ENCODE data around the gene GDPD3.

GDPD3 gene

DNA sequence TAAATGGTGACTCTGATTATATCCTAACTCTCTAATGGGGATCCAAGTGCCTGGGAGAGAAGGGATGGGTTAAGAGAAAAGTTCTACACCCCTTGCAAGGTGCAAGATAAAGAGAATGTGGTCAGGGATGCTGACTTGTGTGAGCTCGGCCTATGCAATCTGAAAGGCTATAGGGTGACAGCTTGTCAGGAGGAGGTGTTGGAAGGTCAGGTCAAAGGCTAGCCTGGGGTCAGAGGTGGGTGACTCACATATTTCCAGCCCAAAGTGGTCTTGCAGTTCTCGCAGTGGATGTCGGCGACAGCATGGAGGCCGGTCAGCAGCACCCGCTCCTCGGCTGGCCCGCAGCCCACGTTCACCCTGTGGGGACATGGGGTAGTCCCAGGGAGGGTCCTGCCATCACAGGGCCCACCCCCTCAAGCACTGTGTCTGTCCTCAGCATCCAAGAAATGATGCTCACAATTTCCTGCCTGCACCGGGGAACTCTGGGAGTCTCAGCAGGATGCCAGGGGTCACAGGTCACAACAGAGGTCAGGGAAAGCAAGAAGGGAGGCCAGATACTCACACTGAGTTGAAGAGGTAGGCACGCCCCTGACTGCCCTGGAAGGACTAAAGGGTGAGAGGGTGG, 18.7 kb downstream of the GDPD3 start:
- DNase-seq: no peak

DNA sequence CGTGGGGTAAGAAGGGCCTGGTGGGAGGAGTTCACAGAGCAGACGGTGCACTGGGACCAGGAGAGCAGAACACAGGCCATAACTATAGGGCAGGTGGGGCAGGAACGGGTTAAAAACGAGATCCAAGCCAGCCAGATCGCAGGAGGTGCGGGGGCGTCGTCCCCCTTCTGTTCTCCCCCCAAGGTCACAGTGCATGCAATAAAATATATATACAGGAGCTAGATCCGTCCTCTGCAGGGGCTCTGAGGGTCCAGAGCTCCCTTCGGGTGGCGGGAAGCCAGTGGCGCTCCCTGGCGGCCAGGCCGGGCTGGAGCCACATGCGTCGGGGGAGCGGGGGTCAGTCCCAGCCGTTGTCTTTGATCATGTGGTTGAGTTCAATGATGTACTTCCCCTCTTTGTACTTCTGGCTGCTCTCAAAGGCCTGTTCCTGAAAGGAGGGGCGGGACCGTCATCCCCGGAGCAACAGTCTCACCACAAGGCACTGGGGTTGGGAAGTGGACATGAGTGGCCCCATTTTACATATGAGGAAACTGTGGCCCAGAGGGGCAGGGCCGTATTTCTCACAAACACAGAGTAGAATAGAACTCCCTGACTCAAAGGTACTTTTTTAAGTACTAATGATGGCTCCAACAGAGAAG, 20.8 kb downstream of the GDPD3 start:
- DNase-seq: peak; percentile 82 to 90

DNA sequence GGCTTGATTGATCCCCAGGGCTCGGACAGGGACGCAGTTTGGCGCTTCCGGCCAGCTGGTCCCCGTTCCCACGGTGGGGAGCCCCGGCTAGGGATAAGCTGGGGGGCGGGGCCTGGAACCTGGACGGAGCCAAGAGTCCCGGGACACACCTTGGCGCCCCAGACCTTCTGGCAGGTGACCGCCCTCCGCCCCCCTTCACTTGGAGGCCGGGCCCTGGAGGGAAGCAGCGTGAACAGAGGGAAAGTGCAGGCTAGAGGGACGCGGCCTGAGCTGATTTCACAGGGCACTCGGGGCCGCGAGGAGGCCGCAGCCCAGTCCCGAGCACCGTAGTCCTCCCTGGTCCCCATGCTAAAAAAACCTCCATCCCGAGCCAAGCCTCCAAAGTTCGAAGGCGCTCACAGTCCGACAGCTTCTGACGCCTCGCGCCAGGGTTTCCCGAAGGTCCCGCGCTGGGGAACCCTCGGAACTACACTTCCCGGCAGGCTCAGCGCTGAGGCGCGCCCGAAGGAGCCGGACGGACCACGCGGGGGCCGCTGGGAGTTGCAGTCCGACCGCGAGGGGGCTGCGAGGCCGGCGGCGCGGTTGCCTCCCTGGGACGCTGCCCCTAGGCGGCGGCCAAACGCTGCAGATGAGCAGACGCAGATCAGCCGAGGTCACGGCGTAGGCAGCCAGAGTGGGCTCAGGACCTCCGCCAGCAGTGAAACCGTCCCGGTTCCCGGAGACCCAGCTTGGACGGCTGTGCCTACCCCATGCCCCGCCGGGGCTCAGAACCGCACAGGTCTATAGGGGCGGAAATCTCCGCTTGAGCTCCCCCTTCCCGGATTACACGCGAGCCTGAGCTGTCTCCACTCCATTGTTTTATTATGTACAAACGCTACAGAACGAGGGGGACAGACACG, 21.6 kb downstream of the GDPD3 start, which contains the start of gene TBX6:
Gene TBX6, minus strand, starts transcription at position 451 of the 899 bp plus-strand sequence. CDS start 731 bp downstream, outside the sequence.
- peak; percentile 92 to 93 for DNase-seq

- no peak for DNase-seq
Measured at GRCh38 chr16:30090610-30091331, 22.6 kb downstream of the GDPD3 start.

DNA sequence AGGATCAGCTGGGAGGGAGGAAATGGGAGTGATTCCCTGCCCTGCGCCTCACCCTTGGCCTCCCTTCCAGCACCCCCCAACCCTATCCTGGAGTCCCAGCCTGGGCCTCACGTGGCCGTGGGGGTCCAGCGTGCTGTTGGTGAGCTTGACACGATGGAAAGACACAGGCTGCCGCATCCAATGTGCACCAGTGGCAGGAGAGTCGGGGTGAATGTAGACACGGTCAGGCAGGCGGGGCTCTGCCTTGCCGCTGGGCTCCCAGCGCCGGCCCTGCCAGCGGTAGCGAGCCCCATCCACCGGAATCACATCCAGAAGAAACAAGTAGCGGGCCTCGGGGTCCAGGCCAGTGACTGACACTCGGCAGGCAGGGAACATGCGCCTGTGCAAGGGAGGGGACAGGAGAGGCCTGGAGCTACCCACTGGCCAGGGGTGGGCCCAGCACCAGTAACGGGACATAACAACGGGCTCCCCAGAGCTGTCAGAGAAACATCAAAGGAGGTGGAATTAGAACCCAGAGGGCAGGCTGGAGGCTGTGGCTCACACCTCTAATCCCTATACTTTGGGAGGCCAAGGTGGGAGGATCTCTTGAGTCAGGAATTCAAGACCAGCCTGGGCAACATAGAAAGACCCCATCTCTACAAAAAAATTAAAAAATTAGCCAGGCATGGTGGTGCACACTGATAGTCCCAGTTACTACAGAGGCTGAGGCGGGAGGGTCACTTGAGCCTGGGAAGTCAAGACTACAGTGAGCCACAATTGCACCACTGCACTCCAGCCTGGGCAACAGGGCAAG, 24.3 kb downstream of the GDPD3 start:
- DNase-seq: no peak

GRCh38 chr16:30088237-30088831, 25.0 kb downstream of the GDPD3 start:
- DNase-seq: no peak

DNA sequence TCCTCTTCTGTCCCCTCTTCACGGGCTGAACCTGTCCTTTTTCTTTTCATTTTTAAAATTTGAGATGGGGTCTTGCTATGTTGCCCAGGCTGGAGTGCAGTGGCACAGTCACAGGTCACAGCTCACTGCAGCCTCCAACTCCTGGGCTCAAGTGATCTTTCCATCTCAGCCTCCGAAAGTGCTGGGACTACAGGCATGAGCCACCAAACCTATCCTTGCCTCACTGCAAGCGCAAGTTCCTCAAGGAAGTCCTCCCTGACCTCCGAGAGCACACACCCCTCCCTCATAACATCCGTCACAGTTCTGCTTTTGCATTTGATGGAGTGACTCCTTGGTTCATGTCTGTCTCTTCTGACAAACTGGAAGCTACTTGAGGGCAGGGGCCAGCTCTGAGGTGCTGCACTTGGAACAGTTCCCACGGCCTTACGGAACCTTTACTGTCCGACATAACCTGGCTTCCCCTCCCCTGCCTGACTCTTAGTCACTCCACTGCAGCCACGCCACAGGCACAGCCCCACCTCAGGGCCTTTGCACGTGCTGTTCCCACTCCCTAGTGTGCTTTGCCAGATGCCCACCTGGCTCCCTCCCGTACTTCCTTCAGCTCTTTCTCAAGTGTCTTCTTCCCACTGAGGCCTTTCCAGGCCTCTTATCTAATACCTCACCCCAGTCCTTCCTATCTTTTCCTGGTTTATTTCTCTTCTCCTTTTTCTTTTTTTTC, 26.0 kb downstream of the GDPD3 start:
- DNase-seq: peak in 1 of 2 donors; percentile 59

- DNase-seq: no peak
Measured at GRCh38 chr16:30086291-30087140, 26.8 kb downstream of the GDPD3 start.

GRCh38 chr16:30085820-30086219, 27.5 kb downstream of the GDPD3 start:
- no peak for DNase-seq

GRCh38 chr16:30085247-30085646, 28.1 kb downstream of the GDPD3 start:
- DNase-seq: no peak

- no peak for DNase-seq
Measured at GRCh38 chr16:30084816-30085159, 28.5 kb downstream of the GDPD3 start.

DNA sequence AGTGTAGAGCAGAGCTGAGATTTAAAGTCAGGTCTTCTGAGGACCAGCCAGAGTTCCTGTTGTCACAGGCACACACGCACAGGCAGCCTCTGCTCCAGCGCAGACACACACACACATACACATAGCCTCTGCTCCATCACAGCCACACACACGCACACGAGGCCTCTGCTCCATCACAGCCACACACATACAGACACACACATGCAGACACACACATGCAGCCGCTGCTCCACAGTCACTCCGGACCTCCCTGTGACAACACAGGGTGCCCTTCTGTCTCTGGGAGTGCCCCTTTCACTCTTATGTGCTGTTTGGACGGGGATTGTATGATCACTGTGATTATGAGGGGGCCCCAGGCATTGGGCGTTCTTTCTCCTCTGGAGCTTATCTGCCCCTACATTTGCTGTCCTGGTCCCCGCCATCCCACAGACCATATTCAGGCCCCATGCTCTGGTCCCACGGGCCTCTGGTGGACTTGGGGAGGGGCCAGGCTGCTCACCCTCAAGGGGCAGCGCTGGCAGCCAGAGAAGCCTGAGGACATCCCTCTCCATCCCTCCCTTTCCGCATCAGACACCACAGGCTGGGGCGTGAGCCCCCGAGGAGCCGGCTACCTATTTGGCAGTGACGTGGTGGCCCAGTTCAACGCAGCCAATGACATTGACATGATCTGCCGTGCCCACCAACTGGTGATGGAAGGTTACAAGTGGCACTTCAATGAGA, 29.1 kb downstream of the GDPD3 start:
- no peak for DNase-seq

GRCh38 chr16:30083216-30084055, 29.9 kb downstream of the GDPD3 start:
- DNase-seq: no peak

GRCh38 chr16:30082545-30083090, 30.7 kb downstream of the GDPD3 start:
- no peak for DNase-seq

GRCh38 chr16:30079480-30079879, 33.9 kb downstream of the GDPD3 start:
- DNase-seq: no peak

GRCh38 chr16:30078744-30079143, 34.6 kb downstream of the GDPD3 start:
- DNase-seq: no peak

GRCh38 chr16:30077656-30078055, 35.7 kb downstream of the GDPD3 start:
- no peak for DNase-seq

DNA sequence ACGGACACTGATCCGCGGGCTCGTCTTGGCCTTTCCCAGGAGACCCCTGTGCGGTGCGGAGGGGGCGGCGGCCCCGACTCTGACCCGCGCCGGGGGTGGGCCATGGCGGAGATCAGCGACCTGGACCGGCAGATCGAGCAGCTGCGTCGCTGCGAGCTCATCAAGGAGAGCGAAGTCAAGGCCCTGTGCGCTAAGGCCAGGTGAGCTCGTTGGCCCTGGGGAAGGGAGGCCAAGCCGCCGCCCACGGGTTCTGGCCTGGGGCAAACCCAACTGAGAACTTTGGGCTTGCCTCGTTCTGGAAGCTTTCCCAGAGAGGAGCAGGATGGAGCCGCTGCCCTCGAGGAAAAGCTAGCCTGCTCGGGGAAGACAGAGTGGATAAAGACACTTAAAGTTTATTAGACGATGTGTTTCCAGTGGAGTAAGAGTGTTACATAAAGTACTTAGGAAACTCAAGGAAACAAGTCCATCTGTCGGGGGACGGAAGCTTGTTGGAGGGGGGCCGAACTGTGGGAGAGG, 37.0 kb downstream of the GDPD3 start:
- DNase-seq: no peak

All from CD4-positive, alpha-beta T cell treated with Interleukin-4 for 1 hour (primary cell).